ENCODE measurements around the gene VPS35L.

The VPS35L gene

GRCh38 chr16:19696961-19697360 lies 141.5 kb downstream of the VPS35L start:
- DNase-seq = peak in 1 of 2 donors; percentile 38

GRCh38 chr16:19697756-19698318 lies 142.3 kb downstream of the VPS35L start:
- DNase-seq = no peak

GRCh38 chr16:19698480-19699465 lies 143.3 kb downstream of the VPS35L start:
- no peak for DNase-seq

GRCh38 chr16:19699472-19699871 lies 144.0 kb downstream of the VPS35L start:
- DNase-seq = no peak

GRCh38 chr16:19700319-19700781 lies 144.8 kb downstream of the VPS35L start:
- DNase-seq = no peak

GRCh38 chr16:19701091-19701490 lies 145.6 kb downstream of the VPS35L start:
- DNase-seq = no peak

GRCh38 chr16:19703172-19703889 lies 147.8 kb downstream of the VPS35L start:
- no peak for DNase-seq

- no peak for DNase-seq
Measured at GRCh38 chr16:19704321-19705145, 149.0 kb downstream of the VPS35L start.

GRCh38 chr16:19705146-19705501 lies 149.6 kb downstream of the VPS35L start:
- no peak for DNase-seq

- DNase-seq = no peak
Measured at GRCh38 chr16:19705843-19706242, 150.3 kb downstream of the VPS35L start.

GRCh38 chr16:19706846-19707245 lies 151.3 kb downstream of the VPS35L start:
- DNase-seq = no peak

- no peak for DNase-seq
Measured at GRCh38 chr16:19707569-19708295, 152.2 kb downstream of the VPS35L start.

GRCh38 chr16:19708296-19709205 lies 153.0 kb downstream of the VPS35L start:
- no peak for DNase-seq

GRCh38 chr16:19709381-19710136 lies 154.1 kb downstream of the VPS35L start:
- no peak for DNase-seq

GRCh38 chr16:19710191-19710908 lies 154.8 kb downstream of the VPS35L start:
- no peak for DNase-seq

- no peak for DNase-seq
Measured at GRCh38 chr16:19710991-19711545, 155.6 kb downstream of the VPS35L start.

GRCh38 chr16:19711643-19712042 lies 156.1 kb downstream of the VPS35L start:
- no peak for DNase-seq

- no peak for DNase-seq
Measured at GRCh38 chr16:19712418-19713058, 157.0 kb downstream of the VPS35L start.
